Erythroblast (primary cell): Measurements from ENCODE around the gene SNX24.

Experiments
- GATA1 ChIP-seq: IDR thresholded peaks from 2 replicates; pipeline ENCODE4 v1.6.1; 2011; ENCODE audit warnings: low read depth, mild to moderate bottlenecking, control low read depth, low read length, moderate library complexity
- POLR2A ChIP-seq: IDR thresholded peaks from 2 replicates; pipeline ENCODE4 v1.6.1; 2011; ENCODE audit warnings: mild to moderate bottlenecking, low read length

- TF ChIP-seq POLR2A (no peak), GATA1 (no peak)
Observed at GRCh38 chr5:122941737-122942136, 96.3 kb downstream of the SNX24 start.
